NB4 (cell line): ENCODE results near the gene TCF4.

ENCODE experiments used
- MYC ChIP-seq: IDR thresholded peaks from 2 replicates; pipeline ENCODE4 v1.6.1; 2011; ENCODE audit warnings: low read depth, low read length
- POLR2A ChIP-seq: IDR thresholded peaks from 2 replicates; pipeline ENCODE4 v1.6.1; 2011; ENCODE audit warnings: mild to moderate bottlenecking; ENCODE audit not compliant: insufficient read length; ENCODE audit errors: extremely low read depth
- TF ChIP-seq, protein P1 (sequence below): IDR thresholded peaks from 2 replicates; pipeline ENCODE4 v1.6.1; 2011; ENCODE audit warnings: low read depth, low read length

DNA sequence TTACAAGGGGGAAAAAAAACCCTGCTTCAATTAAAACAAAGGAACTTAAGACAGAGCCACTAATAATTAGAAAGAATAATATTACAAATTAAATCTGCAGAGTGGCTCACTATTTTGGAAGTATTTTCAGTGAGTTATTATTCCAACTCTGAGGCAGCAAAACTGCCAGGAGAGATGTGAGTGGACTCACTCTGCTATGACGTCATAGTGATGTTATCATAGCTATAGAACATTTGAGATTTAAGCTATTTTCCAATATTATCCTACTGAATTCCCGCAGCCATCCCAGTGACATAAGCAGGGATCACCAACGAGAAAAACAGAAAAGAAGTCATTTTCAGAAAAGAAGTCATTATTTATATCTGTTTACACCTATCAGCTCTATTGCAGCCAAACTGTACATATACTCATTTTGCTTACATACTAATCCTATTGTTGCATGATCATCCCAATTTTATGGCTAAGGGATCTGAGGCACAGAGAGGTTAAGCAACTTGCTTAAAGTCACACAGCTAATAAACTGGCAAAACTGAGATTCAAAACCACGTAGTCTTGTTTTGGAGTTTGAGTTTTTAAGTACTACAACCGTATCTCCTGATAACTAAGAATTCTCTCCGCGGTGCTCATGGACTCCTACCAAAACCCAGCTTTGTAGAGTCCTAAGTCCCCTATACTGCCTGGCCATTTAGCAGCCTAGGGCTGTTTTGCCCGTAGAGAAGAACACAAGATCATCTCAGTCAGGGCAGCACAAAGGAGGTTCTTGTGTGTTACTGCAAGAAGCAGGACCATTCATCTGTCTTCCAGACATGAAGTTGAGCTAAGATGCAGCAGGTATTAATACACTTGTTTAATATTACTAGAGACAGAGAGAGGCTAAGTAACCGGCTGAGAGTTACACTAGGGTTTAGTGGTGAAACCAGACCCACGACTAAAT, 299.8 kb downstream of the TCF4 start:
- TF ChIP-seq MYC = no peak
- TF ChIP-seq POLR2A = no peak
- TF ChIP-seq, protein P1, sequence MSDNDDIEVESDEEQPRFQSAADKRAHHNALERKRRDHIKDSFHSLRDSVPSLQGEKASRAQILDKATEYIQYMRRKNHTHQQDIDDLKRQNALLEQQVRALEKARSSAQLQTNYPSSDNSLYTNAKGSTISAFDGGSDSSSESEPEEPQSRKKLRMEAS = no peak
